ENCODE data around the gene ZDHHC14.

ZDHHC14 gene

GRCh38 chr6:157688275-157688959 lies 307.4 kb downstream of the ZDHHC14 start:
- ATAC-seq, result no peak
- TF ChIP-seq BACH2 (CRISPR knock-in tag; IDR thresholded peaks at IDR 0.05; ENCODE audit: borderline replicate concordance) (no peak), ZFP30 (CRISPR knock-in tag; IDR thresholded peaks at IDR 0.05) (no peak)
- TF ChIP-seq, protein P1, sequence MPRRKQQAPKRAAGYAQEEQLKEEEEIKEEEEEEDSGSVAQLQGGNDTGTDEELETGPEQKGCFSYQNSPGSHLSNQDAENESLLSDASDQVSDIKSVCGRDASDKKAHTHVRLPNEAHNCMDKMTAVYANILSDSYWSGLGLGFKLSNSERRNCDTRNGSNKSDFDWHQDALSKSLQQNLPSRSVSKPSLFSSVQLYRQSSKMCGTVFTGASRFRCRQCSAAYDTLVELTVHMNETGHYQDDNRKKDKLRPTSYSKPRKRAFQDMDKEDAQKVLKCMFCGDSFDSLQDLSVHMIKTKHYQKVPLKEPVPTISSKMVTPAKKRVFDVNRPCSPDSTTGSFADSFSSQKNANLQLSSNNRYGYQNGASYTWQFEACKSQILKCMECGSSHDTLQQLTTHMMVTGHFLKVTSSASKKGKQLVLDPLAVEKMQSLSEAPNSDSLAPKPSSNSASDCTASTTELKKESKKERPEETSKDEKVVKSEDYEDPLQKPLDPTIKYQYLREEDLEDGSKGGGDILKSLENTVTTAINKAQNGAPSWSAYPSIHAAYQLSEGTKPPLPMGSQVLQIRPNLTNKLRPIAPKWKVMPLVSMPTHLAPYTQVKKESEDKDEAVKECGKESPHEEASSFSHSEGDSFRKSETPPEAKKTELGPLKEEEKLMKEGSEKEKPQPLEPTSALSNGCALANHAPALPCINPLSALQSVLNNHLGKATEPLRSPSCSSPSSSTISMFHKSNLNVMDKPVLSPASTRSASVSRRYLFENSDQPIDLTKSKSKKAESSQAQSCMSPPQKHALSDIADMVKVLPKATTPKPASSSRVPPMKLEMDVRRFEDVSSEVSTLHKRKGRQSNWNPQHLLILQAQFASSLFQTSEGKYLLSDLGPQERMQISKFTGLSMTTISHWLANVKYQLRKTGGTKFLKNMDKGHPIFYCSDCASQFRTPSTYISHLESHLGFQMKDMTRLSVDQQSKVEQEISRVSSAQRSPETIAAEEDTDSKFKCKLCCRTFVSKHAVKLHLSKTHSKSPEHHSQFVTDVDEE (CRISPR knock-in tag; IDR thresholded peaks at IDR 0.05), result no peak

DNA sequence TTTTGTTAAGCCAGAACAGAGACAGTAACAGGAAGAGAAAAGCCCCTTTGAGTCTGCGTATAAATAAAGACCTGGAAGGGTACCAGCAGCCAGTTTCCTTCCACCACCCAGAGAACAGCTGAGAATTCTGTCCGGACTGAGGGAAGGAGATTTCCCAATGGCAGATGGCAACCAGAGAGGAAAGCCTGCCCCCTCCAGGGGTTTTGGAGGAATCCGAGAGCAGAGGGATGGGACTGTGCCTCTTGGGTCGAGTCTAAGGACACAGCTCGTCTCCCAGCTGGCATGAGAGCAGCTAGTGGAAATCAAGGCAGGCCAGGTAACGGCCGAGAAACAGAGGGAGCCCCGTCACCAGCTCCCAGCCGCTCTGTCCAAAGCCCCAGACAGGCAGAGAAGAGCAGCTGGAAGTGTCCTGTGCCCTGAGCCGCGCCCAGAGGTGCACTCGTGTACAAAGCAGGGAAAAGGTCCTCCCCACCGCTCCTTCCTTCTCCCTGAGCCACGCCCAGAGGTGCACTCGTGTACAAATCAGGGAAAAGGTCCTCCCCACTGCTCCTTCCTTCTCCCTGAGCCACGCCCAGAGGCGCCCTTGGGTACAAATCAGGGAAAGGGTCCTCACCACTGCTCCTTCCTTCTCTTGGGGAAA lies 308.1 kb downstream of the ZDHHC14 start:
- TF ChIP-seq TOX (CRISPR knock-in tag; IDR thresholded peaks at IDR 0.05; ENCODE audit: borderline replicate concordance), result no peak
- TF ChIP-seq ZNF8 (CRISPR knock-in tag; IDR thresholded peaks at IDR 0.05), result no peak
- no peak for TF ChIP-seq ZNF70 (CRISPR knock-in tag; IDR thresholded peaks at IDR 0.05)
- no peak for TF ChIP-seq GLIS3 (CRISPR knock-in tag; IDR thresholded peaks at IDR 0.05)
- no peak for TF ChIP-seq ZNF565 (CRISPR knock-in tag; conservative IDR thresholded peaks at IDR 0.05; ENCODE audit: low read depth)
- TF ChIP-seq ESRRG (CRISPR knock-in tag; IDR thresholded peaks at IDR 0.05), result no peak
- no peak for TF ChIP-seq CSRNP3 (CRISPR knock-in tag; IDR thresholded peaks at IDR 0.05)
- TF ChIP-seq ARNTL (CRISPR knock-in tag; IDR thresholded peaks at IDR 0.05; ENCODE audit: borderline replicate concordance, low read depth), result no peak
- TF ChIP-seq ZC3H10 (CRISPR knock-in tag; IDR thresholded peaks at IDR 0.05), result no peak
- no peak for TF ChIP-seq ISL1 (CRISPR knock-in tag; IDR thresholded peaks at IDR 0.05)
- no peak for TF ChIP-seq PPARA (CRISPR knock-in tag; IDR thresholded peaks at IDR 0.05; ENCODE audit: borderline replicate concordance)
- no peak for TF ChIP-seq BACH2 (CRISPR knock-in tag; IDR thresholded peaks at IDR 0.05; ENCODE audit: borderline replicate concordance)
- no peak for TF ChIP-seq OSR1 (CRISPR knock-in tag; IDR thresholded peaks at IDR 0.05)
- TF ChIP-seq CSDC2 (CRISPR knock-in tag; IDR thresholded peaks at IDR 0.05), result no peak
- TF ChIP-seq, protein P1 (CRISPR knock-in tag; IDR thresholded peaks at IDR 0.05), result no peak
- no peak for TF ChIP-seq ZFP30 (CRISPR knock-in tag; IDR thresholded peaks at IDR 0.05)
- TF ChIP-seq TCF4 (CRISPR knock-in tag; IDR thresholded peaks at IDR 0.05; ENCODE audit: borderline replicate concordance), result no peak
- no peak for TF ChIP-seq POU6F1 (CRISPR knock-in tag; IDR thresholded peaks at IDR 0.05; ENCODE audit: borderline replicate concordance, low read depth)
- ATAC-seq, result no peak

DNA sequence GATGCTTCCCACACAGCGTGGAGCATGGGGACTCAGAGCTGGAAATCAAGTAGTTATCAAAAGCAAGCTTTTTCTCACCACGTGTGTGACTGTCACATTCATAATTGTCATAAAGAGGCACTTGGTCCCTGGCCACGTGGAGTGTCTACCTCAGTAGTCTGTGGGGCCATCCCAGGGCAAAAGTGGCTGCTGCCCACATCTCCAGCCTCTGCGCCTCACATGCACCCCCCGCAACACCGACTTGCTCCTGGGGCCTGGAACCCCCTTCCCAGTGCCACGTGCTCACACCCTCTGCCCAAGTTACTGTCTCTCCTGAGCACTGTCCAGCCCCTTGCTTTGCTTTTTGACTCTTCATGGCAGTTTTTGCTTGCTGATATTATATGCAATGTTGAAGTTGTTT lies 308.9 kb downstream of the ZDHHC14 start:
- no peak for ATAC-seq
- TF ChIP-seq BACH2 (CRISPR knock-in tag; IDR thresholded peaks at IDR 0.05; ENCODE audit: borderline replicate concordance) (no peak), PPARA (CRISPR knock-in tag; IDR thresholded peaks at IDR 0.05; ENCODE audit: borderline replicate concordance) (no peak), ZNF8 (CRISPR knock-in tag; IDR thresholded peaks at IDR 0.05) (no peak), SNAI2 (CRISPR knock-in tag; IDR thresholded peaks at IDR 0.05) (no peak), OSR1 (CRISPR knock-in tag; IDR thresholded peaks at IDR 0.05) (no peak), ZNF565 (CRISPR knock-in tag; conservative IDR thresholded peaks at IDR 0.05; ENCODE audit: low read depth) (no peak)
- TF ChIP-seq, protein P1 (CRISPR knock-in tag; IDR thresholded peaks at IDR 0.05), result no peak

Measured in SK-N-SH treated with all-trans-retinoic acid at 6 μM for 48 hours (cell line).